ENCODE measurements around the gene IKBKG.
"Not testable (repeated sequence)": the region's sequence is repeated elsewhere in the genome, so short reads cannot be mapped to it uniquely, and the experiment has no call there.

IKBKG gene

GRCh38 chrX:154558896-154559295, 11.5 kb downstream of the IKBKG start:
- DNase-seq: not testable (repeated sequence)

- not testable (repeated sequence) for DNase-seq
These were observed 12.9 kb downstream of the IKBKG start for GRCh38 chrX:154560326-154560725.

- not testable (repeated sequence) for DNase-seq
These were observed 14.9 kb downstream of the IKBKG start for GRCh38 chrX:154562295-154562694.

GRCh38 chrX:154570361-154570760, 22.9 kb downstream of the IKBKG start:
- not testable (repeated sequence) for DNase-seq

GRCh38 chrX:154573061-154573460, 25.6 kb downstream of the IKBKG start:
- DNase-seq: not testable (repeated sequence)

- DNase-seq: not testable (repeated sequence)
These were observed 27.7 kb downstream of the IKBKG start for GRCh38 chrX:154575076-154575475.

GRCh38 chrX:154582994-154583393, 35.6 kb downstream of the IKBKG start:
- not testable (repeated sequence) for DNase-seq

- not testable (repeated sequence) for DNase-seq
These were observed 37.3 kb downstream of the IKBKG start, which contains the start of gene CTAG1A for GRCh38 chrX:154584585-154585183. TSS of gene CTAG1A (plus strand) at chrX:154585133. CDS start at chrX:154585207, 74 bp downstream.

- not testable (repeated sequence) for DNase-seq
These were observed 43.0 kb downstream of the IKBKG start for GRCh38 chrX:154590415-154590814.

- no peak for DNase-seq
These were observed 45.1 kb downstream of the IKBKG start for GRCh38 chrX:154592505-154592904.

GRCh38 chrX:154593201-154593600, 45.8 kb downstream of the IKBKG start:
- DNase-seq: no peak

- no peak for DNase-seq
These were observed 47.1 kb downstream of the IKBKG start for GRCh38 chrX:154594491-154594890.

- no peak for DNase-seq
These were observed 48.3 kb downstream of the IKBKG start for GRCh38 chrX:154595559-154596249.

GRCh38 chrX:154596290-154596929, 49.0 kb downstream of the IKBKG start:
- DNase-seq: no peak

- no peak for DNase-seq
These were observed 49.8 kb downstream of the IKBKG start for GRCh38 chrX:154597221-154597620.

- DNase-seq: no peak
These were observed 51.2 kb downstream of the IKBKG start for GRCh38 chrX:154598656-154599055.

- no peak for DNase-seq
These were observed 52.1 kb downstream of the IKBKG start for GRCh38 chrX:154599531-154599930.

GRCh38 chrX:154600759-154601374, 53.4 kb downstream of the IKBKG start:
- no peak for DNase-seq

GRCh38 chrX:154602226-154602625, 54.8 kb downstream of the IKBKG start:
- no peak for DNase-seq

GRCh38 chrX:154602766-154603437, 55.5 kb downstream of the IKBKG start:
- DNase-seq: no peak

- no peak for DNase-seq
These were observed 56.3 kb downstream of the IKBKG start for GRCh38 chrX:154603438-154604430.
